B cell (primary cell): ENCODE results near the gene CNGB1. TPM values are rescaled to one million over a fixed set of nuclear protein-coding genes. Genes with fewer than 3 reads are reported as not detected.

Experiments used
- ATAC-seq: fragments of 200-7000 bp; cut with Tn5 transposase; one replicate; pipeline ENCODE4 v1.10.0; 2021; ENCODE audit warnings: low read depth, mild to moderate bottlenecking, moderate number of reproducible peaks, moderate library complexity
- CTCF ChIA-PET: fragments of 350-600 bp; sonication (Branson Sonifier 250); formaldehyde crosslinking; loops from one replicate; lab custom pipeline; 2021; ENCODE audit warnings: antibody characterized with exemption, inconsistent platforms; lab: Charles Lee
- POLR2A ChIA-PET: fragments of 350-600 bp; sonication (Branson Sonifier 250); formaldehyde crosslinking; loops from one replicate; lab custom pipeline; 2021; ENCODE audit warnings: antibody characterized with exemption; lab: Charles Lee
- DNase-seq: peaks from one replicate; pipeline ENCODE4 v3.0.0; 2013
- H2AFZ ChIP-seq: 2 replicates; pipeline ENCODE4 v1.6.1; 2012; ENCODE audit warnings: mild to moderate bottlenecking, low read depth, low read length; ENCODE audit not compliant: insufficient read depth, poor library complexity, severe bottlenecking
- H3K27ac ChIP-seq, 2 donors: 1 replicate in 1 of 2; 2 replicates in 1 of 2; pipeline ENCODE4 v1.5.1; 2012 to 2013; ENCODE audit warnings: low read length in 2 of 2, mild to moderate bottlenecking in 2 of 2, moderate library complexity in 1 of 2
- H3K27me3 ChIP-seq, 4 experiments: fragments of 200-600 bp in 1 of 4; sonication (generic) in 1 of 4; replicated peaks in 1 of 4; 1 replicate in 2 of 4; 2 replicates in 2 of 4; pipeline versions ENCODE4 v1.6.1 to v1.7.0; 2013 to 2016; ENCODE audit warnings: low read length in 3 of 4, mild to moderate bottlenecking in 2 of 4, mixed read lengths in 1 of 4, moderate library complexity in 1 of 4; ENCODE audit not compliant: insufficient read depth in 4 of 4, control insufficient read depth in 3 of 4; ENCODE audit errors: control extremely low read depth in 1 of 4
- H3K36me3 ChIP-seq, 2 experiments: replicated peaks in 1 of 2; 1 replicate in 1 of 2; 2 replicates in 1 of 2; pipeline versions ENCODE4 v1.6.1 to v1.7.1; 2013; ENCODE audit warnings: low read length in 1 of 2; ENCODE audit not compliant: insufficient read depth in 2 of 2, control insufficient read depth in 1 of 2; ENCODE audit errors: control extremely low read depth in 1 of 2, extremely low read depth in 1 of 2
- H3K4me1 ChIP-seq, 2 donors: fragments of 200-600 bp in 1 of 2; sonication (generic) in 1 of 2; 1 replicate in 1 of 2; 2 replicates in 1 of 2; pipeline versions ENCODE4 v1.5.1 to v1.6.1; 2013 to 2017; ENCODE audit warnings: low read length in 2 of 2; ENCODE audit not compliant: control insufficient read depth in 2 of 2, insufficient read depth in 2 of 2
- H3K4me2 ChIP-seq: replicated peaks from 2 replicates; pipeline ENCODE3; 2012; ENCODE audit warnings: mild to moderate bottlenecking, low read depth, low read length; ENCODE audit not compliant: poor library complexity, severe bottlenecking
- H3K4me3 ChIP-seq, 5 experiments: fragments of 200-600 bp in 1 of 5; sonication (generic) in 1 of 5; 1 replicate in 3 of 5; 2 replicates in 2 of 5; pipeline versions ENCODE4 v1.5.1 to v1.7.0; 2011 to 2016; ENCODE audit warnings: low read length in 4 of 5, mild to moderate bottlenecking in 4 of 5, low read depth in 2 of 5, control low read depth in 1 of 5, moderate library complexity in 1 of 5; ENCODE audit not compliant: insufficient read depth in 1 of 5; ENCODE audit errors: control extremely low read depth in 1 of 5, extremely low read depth in 1 of 5
- H3K79me2 ChIP-seq: fragments of 200-600 bp; sonication (generic); one replicate; pipeline ENCODE4 v1.6.0; 2016; ENCODE audit warnings: low read length; ENCODE audit not compliant: control insufficient read depth, insufficient read depth
- H3K9ac ChIP-seq: fragments of 200-600 bp; sonication (generic); 2 replicates; pipeline ENCODE4 v1.6.1; 2017; ENCODE audit warnings: mild to moderate bottlenecking, low read length, moderate library complexity
- H3K9me3 ChIP-seq, 3 donors: one replicate each; pipeline versions ENCODE4 v1.6.1 to v1.7.1; 2013; ENCODE audit warnings: low read length in 2 of 3; ENCODE audit not compliant: control insufficient read depth in 2 of 3, insufficient read depth in 1 of 3; ENCODE audit errors: control extremely low read depth in 1 of 3
- H4K20me1 ChIP-seq: 2 replicates; pipeline ENCODE4 v1.6.0; 2012; ENCODE audit warnings: mild to moderate bottlenecking, low read length; ENCODE audit not compliant: insufficient read depth, control insufficient read depth, poor library complexity, severe bottlenecking
- H3K27ac Mint-ChIP-seq: one replicate; pipeline ENCODE4 v1.8.0; 2021; ENCODE audit warnings: mixed read lengths
- H3K27me3 Mint-ChIP-seq: one replicate; pipeline ENCODE4 v1.8.0; 2021; ENCODE audit warnings: mixed read lengths
- H3K4me1 Mint-ChIP-seq: one replicate; pipeline ENCODE4 v1.8.0; 2021; ENCODE audit warnings: mixed read lengths
- H3K4me3 Mint-ChIP-seq: one replicate; pipeline ENCODE4 v1.8.0; 2021; ENCODE audit warnings: mixed read lengths
- H3K9me3 Mint-ChIP-seq: one replicate; pipeline ENCODE4 v1.8.0; 2022; ENCODE audit warnings: mixed read lengths; ENCODE audit not compliant: insufficient read depth
- EZH2 ChIP-seq: IDR thresholded peaks from 2 replicates; pipeline ENCODE4 v1.6.1; 2012; ENCODE audit warnings: borderline replicate concordance, low read depth, mild to moderate bottlenecking, moderate library complexity, low read length; ENCODE audit not compliant: insufficient read depth, poor library complexity, severe bottlenecking
- WGBS: methylation state at CpG from one replicate; pipeline ENCODE4 v1.1.5; 2013; ENCODE audit warnings: missing lambda C conversion rate; ENCODE audit not compliant: insufficient coverage; 5-methylcytosine and 5-hydroxymethylcytosine counted together
- intact Hi-C: fragments of 100-400 bp; cut with micrococcal nuclease; formaldehyde crosslinking; loops from one replicate; pipeline ENCODE4 v1.10.0; 2022
- polyA plus RNA-seq: library from polyadenylated mRNA; depleted of rRNA; stranded (reverse); fragments of >200 nt; gene quantifications from 2 replicates; pipeline ENCODE4 v1.2.3, GENCODE V29; 2012
- total RNA-seq, 2 donors: library from RNA; stranded (reverse); fragments of 120-200 nt in 1 of 2; gene quantifications; 1 replicate in 1 of 2; 2 replicates in 1 of 2; pipeline versions ENCODE4 v1.2.3 to v1.2.4, GENCODE V29; 2013 to 2022
- TF ChIP-seq, protein P1 (sequence below): fragments of 200-600 bp; IDR thresholded peaks from one replicate; pipeline ENCODE4 v1.8.0; 2022; ENCODE audit warnings: antibody characterized with exemption, mild to moderate bottlenecking

The CNGB1 gene
- total and polyA plus RNA-seq, 2 donors (not counting 1 experiment from before 2014, with no cell fraction given): not detected

DNA sequence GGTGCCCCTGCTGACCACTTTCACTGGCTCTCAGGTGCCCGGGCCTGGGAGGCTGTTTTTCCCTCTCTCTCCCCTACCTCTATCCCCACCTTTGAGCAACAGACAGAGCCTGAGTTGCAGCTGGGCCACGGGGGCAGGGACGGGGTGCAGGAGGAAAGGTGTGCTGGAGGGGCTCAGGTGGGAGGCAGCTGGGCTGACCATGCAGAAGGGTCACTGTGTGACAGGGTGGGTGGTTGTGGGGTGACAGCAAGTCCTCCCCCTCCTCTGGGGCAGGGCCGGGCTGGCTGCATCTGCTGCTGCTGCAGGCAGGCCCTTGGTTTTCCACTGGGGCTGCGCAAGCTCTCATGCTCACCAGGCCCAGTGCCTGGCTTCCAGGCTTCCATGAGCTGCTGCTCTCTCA lies 23.0 kb upstream of the CNGB1 start:
- ATAC-seq: no peak
- Histone ChIP-seq H3K27ac (no peak overlapping the region), H3K9me3 (no peaks in the 10 kb centered on the region), H3K36me3 (peaks cover 0 to 23% of the 10 kb centered on the region in 2 experiments), H3K79me2 (peaks cover 19% of the 10 kb centered on the region), H3K4me2 (no peak overlapping the region), H3K27me3 (no peaks in the 10 kb centered on the region), H4K20me1 (peaks cover 39% of the 10 kb centered on the region), H3K4me1 (peaks cover 7 to 14% of the 10 kb centered on the region in 2 donors), H2AFZ (no peak overlapping the region), H3K9ac (no peak overlapping the region), H3K4me3 (no peak overlapping the region)
- Mint-ChIP-seq H3K9me3 (no peaks in the 10 kb centered on the region), H3K27me3 (no peaks in the 10 kb centered on the region), H3K4me3 (no peak overlapping the region), H3K27ac (no peak overlapping the region), H3K4me1 (peaks cover 15% of the 10 kb centered on the region)
- no peak for DNase-seq
- ChIA-PET POLR2A (no interaction called here), CTCF (interaction anchor here (1.3 kb wide), 1 partner anchor 11 kb away, joined by 4 read pairs; no protein-coding TSS in a partner anchor)
- intact Hi-C loops: no loop called here
- no peak for TF ChIP-seq EZH2
- TF ChIP-seq, protein P1, sequence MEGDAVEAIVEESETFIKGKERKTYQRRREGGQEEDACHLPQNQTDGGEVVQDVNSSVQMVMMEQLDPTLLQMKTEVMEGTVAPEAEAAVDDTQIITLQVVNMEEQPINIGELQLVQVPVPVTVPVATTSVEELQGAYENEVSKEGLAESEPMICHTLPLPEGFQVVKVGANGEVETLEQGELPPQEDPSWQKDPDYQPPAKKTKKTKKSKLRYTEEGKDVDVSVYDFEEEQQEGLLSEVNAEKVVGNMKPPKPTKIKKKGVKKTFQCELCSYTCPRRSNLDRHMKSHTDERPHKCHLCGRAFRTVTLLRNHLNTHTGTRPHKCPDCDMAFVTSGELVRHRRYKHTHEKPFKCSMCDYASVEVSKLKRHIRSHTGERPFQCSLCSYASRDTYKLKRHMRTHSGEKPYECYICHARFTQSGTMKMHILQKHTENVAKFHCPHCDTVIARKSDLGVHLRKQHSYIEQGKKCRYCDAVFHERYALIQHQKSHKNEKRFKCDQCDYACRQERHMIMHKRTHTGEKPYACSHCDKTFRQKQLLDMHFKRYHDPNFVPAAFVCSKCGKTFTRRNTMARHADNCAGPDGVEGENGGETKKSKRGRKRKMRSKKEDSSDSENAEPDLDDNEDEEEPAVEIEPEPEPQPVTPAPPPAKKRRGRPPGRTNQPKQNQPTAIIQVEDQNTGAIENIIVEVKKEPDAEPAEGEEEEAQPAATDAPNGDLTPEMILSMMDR: no peak
- WGBS: 100% methylated on average over 1 of the region's 5 CpGs

DNA sequence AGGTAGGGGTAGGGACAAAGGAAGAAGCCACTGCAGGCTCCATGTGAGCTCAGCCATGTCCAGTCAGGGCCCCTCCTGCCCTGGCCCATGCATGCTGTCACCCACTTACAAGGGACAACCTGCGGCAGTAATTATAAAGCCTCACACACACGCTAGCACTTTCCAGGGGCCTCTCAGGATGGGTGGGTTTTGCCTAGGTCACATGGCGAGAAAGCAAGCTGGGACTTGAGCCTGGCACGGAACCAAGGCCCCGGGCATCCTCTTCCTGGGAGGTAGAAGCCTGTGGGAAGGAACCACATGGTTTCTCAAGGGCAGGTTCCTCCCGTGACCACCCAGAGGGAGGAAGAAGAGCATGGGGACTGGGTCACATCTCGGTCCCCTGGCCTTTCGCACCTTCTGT lies 22.5 kb upstream of the CNGB1 start:
- TF ChIP-seq, protein P1: no peak
- no peak for TF ChIP-seq EZH2
- Histone ChIP-seq H3K4me1 (peaks cover 6 to 9% of the 10 kb centered on the region in 2 donors), H3K27ac (no peak overlapping the region), H3K27me3 (no peaks in the 10 kb centered on the region), H2AFZ (no peak overlapping the region), H3K79me2 (peaks cover 14% of the 10 kb centered on the region), H3K9ac (no peak overlapping the region), H3K4me2 (no peak overlapping the region), H3K4me3 (no peak overlapping the region), H3K36me3 (peaks cover 0 to 23% of the 10 kb centered on the region in 2 experiments), H4K20me1 (peaks cover 34% of the 10 kb centered on the region), H3K9me3 (no peaks in the 10 kb centered on the region)
- Mint-ChIP-seq H3K9me3 (no peaks in the 10 kb centered on the region), H3K4me3 (no peak overlapping the region), H3K4me1 (peaks cover 12% of the 10 kb centered on the region), H3K27me3 (no peaks in the 10 kb centered on the region), H3K27ac (no peak overlapping the region)
- 85% methylated on average over 6 of the region's 8 CpGs for WGBS
- ChIA-PET CTCF (interaction anchor here (1.3 kb wide), 1 partner anchor 12 kb away, joined by 4 read pairs; no protein-coding TSS in a partner anchor), POLR2A (no interaction called here)
- intact Hi-C loops: no loop called here
- ATAC-seq (no peak), DNase-seq (no peak)
